HL-60 (cell line): ENCODE measurements around the gene ACOX2.

Experiments used
- CTCF ChIP-seq: IDR thresholded peaks from one replicate; pipeline ENCODE4 v1.5.1; 2011; ENCODE audit warnings: low read length, control low read depth, inconsistent platforms; ENCODE audit not compliant: insufficient read depth
- POLR2AphosphoS5 ChIP-seq: IDR thresholded peaks from 2 replicates; pipeline ENCODE4 v1.6.1; 2012; ENCODE audit warnings: low read depth
- REST ChIP-seq: IDR thresholded peaks from 2 replicates; pipeline ENCODE4 v1.6.1; 2012; ENCODE audit warnings: low read depth; ENCODE audit not compliant: insufficient replicate concordance

GRCh38 chr3:58474967-58475578 is 61.9 kb downstream of the ACOX2 start:
- TF ChIP-seq CTCF = no peak
- TF ChIP-seq REST = no peak
- no peak for TF ChIP-seq POLR2AphosphoS5
